ENCODE results near the gene NAA40. TPM values are rescaled to one million over a fixed set of nuclear protein-coding genes. Genes with fewer than 3 reads are reported as not detected.

NAA40 gene
- total and polyA plus RNA-seq, 2 of the 13 experiments (the other 11 are each of a cell fraction or from before 2014, with no cell fraction given): 11.1 to 17.9 TPM

- Histone ChIP-seq H3K9me3 (ENCODE audit: low read length) (no peaks in the 10 kb centered on the region), H2AFZ (ENCODE audit: low read length) (no peak overlapping the region), H3K4me1 (ENCODE audit: insufficient read depth, low read length) (no peaks in the 10 kb centered on the region), H3K79me2 (ENCODE audit: insufficient read depth, low read length) (no peaks in the 10 kb centered on the region), H3K4me3 (replicated peaks in 1 of 3; ENCODE audit: insufficient read depth in 1 of 3, low read depth in 2 of 3, low read length in 3 of 3) (no peak overlapping the region), H3K36me3 (replicated peaks in 1 of 2; ENCODE audit: control insufficient read depth in 1 of 2, insufficient read depth in 2 of 2, low read length in 2 of 2) (peaks cover 13 to 26% of the 10 kb centered on the region in 2 experiments; a peak in 4 of 5 replicates), H3K27ac (ENCODE audit: extremely low read length, insufficient read depth, low read length) (no peak overlapping the region), H4K20me1 (ENCODE audit: insufficient read depth, low read length) (no peaks in the 10 kb centered on the region), H3K27me3 (ENCODE audit: control insufficient read depth in 1 of 2, insufficient read depth in 2 of 2, low read length in 2 of 2) (no peaks in the 10 kb centered on the region; a peak in 1 of 5 replicates), H3K9ac (ENCODE audit: insufficient read depth, low read depth, low read length) (no peak overlapping the region), H3K4me2 (ENCODE audit: low read depth, low read length) (no peak overlapping the region)
- ATAC-seq: no peak
- no peak for FAIRE-seq
- no peak for DNase-seq (ENCODE audit: low spot score)
- 98% methylated on average over 32 of the region's 46 CpGs for WGBS (ENCODE audit: low lambda C conversion rate)
- intact Hi-C loops (cut with micrococcal nuclease; ENCODE audit: unreplicated experiment): loop anchor here (10.0 kb wide), 1 partner anchor 144 kb away; the partner anchor contains the start of gene ZFTA
- TF ChIP-seq ZNF784 (CRISPR knock-in tag; IDR thresholded peaks at IDR 0.05; ENCODE audit: borderline replicate concordance): no peak
- peak; percentile 76 for TF ChIP-seq AGO2 (optimal IDR thresholded peaks at IDR 0.05; ENCODE audit: low read depth, low read length)
- TF ChIP-seq NRL (CRISPR knock-in tag; IDR thresholded peaks at IDR 0.05; ENCODE audit: borderline replicate concordance): no peak
- TF ChIP-seq RBFOX2 (IDR thresholded peaks at IDR 0.05; ENCODE audit: low read depth, low read length): 0 out of 2 replicates have a peak, but pooled peaks have one; percentile 32
- CTCF ChIA-PET (ENCODE audit: low intra/inter-chr PET ratio, low total read pairs): no interaction called here
- BruUV-seq (replicated peaks): no TSS peak
- in situ Hi-C loops (cut with HindIII; ENCODE audit: extremely low pct_ligation_motif_present, low pct_unique_long_range_greater_than_20kb): no loop called here
- POLR2A ChIA-PET: no interaction called here
Measured at GRCh38 chr11:63908631-63909401, 30.0 kb upstream of the NAA40 start.
